Kidney (tissue), 14 donors: Measurements from ENCODE around the gene LSM7. TPM values are rescaled to one million over a fixed set of nuclear protein-coding genes. Genes with fewer than 3 reads are reported as not detected.

Experiments used
- DNase-seq, 5 donors: peaks; one replicate each; pipeline ENCODE4 v3.0.0-alpha.2; 2013 to 2020
- FAIRE-seq: peaks from 2 replicates; lab custom pipeline; 2012; peaks lifted over from hg19 to GRCh38; lab: Jason Lieb, UNC
- H3K27ac ChIP-seq, 2 donors: one replicate each; pipeline ENCODE4 v1.7.0; 2013; ENCODE audit warnings: low read depth in 2 of 2, low read length in 2 of 2, inconsistent platforms in 1 of 2
- H3K27me3 ChIP-seq: one replicate; pipeline ENCODE4 v1.7.1; 2013; ENCODE audit warnings: low read length, inconsistent platforms; ENCODE audit not compliant: control insufficient read depth, insufficient read depth
- H3K36me3 ChIP-seq, 3 donors: one replicate each; pipeline versions ENCODE4 v1.7.0 to v1.7.1; 2013; ENCODE audit warnings: low read length in 3 of 3, control low read depth in 1 of 3, inconsistent platforms in 1 of 3; ENCODE audit not compliant: insufficient read depth in 3 of 3, control insufficient read depth in 2 of 3
- H3K4me1 ChIP-seq, 3 donors: one replicate each; pipeline versions ENCODE4 v1.7.0 to v1.7.1; 2013; ENCODE audit warnings: low read length in 3 of 3, inconsistent platforms in 1 of 3, low read depth in 1 of 3; ENCODE audit not compliant: control insufficient read depth in 2 of 3, insufficient read depth in 2 of 3
- H3K4me3 ChIP-seq, 3 donors: one replicate each; pipeline versions ENCODE4 v1.7.0 to v1.8.1; 2013; ENCODE audit warnings: low read length in 3 of 3, control low read depth in 1 of 3, inconsistent platforms in 1 of 3
- H3K9ac ChIP-seq, 3 donors: one replicate each; pipeline versions ENCODE4 v1.7.0 to v1.7.1; 2013; ENCODE audit warnings: low read length in 3 of 3, control low read depth in 1 of 3, inconsistent platforms in 1 of 3
- H3K9me3 ChIP-seq, 3 donors: one replicate each; pipeline versions ENCODE4 v1.7.0 to v1.7.1; 2013; ENCODE audit warnings: low read length in 3 of 3, control low read depth in 1 of 3, inconsistent platforms in 1 of 3; ENCODE audit not compliant: control insufficient read depth in 2 of 3, insufficient read depth in 1 of 3
- intact Hi-C: fragments of 100-400 bp; cut with DNase I; formaldehyde crosslinking; loops from one replicate; pipeline ENCODE4 v1.11.1; 2022
- polyA plus RNA-seq: library from polyadenylated mRNA; stranded (reverse); fragments of 350-450 nt; fragmentation: Illumina TruSeq; extraction: RNeasy Lipid Tissue Mini Kit (QIAGEN cat#74804); gene quantifications from one replicate; pipeline ENCODE4 v1.2.3, GENCODE V29; 2014; ENCODE audit warnings: low read depth, low replicate concordance; ENCODE audit not compliant: insufficient read depth
- total RNA-seq: library from RNA; stranded (reverse); fragmentation: NEBNext Ultra II Directional; extraction: Animal tissue kit (Norgen Biotek cat#: 25700); gene quantifications from one replicate; pipeline ENCODE4 v1.2.1, GENCODE V29; 2021
- TF ChIP-seq, protein P1 (sequence below): IDR thresholded peaks from 3 replicates; pipeline ENCODE4 v1.5.1; 2012; ENCODE audit warnings: mild to moderate bottlenecking, moderate library complexity, borderline replicate concordance; ENCODE audit not compliant: insufficient read depth; ENCODE audit errors: extremely low read depth
- donor health status: control.
- donor health status: control.
- donor health status: control.
- donor health status: control.
- donor health status: control.
- donor health status: DM: yes; HTN: yes; CAD: no.
- donor health status: Normal renal cell carcinoma (clear cell type).

LSM7 gene
- total and polyA plus RNA-seq, 2 donors from 2014 or later = 54.0 to 160 TPM

DNA sequence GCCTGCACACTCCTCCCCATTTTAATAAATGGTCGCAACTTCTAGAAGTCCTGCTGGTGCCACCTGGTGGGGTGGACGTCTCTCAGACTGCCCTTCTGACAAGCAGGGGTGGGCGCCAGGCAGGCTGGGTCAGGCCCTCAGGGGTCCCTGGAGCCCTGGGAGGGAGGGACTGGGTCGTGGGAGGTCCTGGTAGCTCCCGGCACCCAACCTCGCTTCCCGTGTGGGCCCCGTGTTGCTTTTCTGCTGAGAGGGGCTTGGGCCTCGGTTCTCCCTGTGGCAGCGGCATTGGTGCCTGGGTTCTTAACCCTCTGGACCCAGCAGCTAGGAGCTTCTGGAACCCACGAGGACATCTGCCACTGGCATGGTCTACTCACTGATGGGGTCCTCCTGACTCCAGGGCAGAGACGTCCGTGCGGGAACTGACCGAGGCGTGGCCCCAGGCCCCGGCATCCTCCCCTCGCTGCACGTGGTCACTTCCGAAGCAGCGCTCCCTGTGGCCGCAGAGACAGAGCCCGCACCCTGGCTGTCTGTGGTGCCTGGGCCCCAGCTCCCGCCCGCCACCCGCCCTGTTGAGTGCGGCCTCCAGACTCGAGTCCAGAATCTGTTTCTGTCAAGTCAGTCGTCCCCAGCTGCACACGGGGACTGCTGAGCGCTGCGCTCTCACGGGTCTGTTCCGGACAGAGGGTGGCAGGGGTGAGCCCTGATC, 25.7 kb upstream of the LSM7 start:
- intact Hi-C loops = no loop called here
- DNase-seq = peak in 2 of 5 donors; percentile 47 to 70

DNA sequence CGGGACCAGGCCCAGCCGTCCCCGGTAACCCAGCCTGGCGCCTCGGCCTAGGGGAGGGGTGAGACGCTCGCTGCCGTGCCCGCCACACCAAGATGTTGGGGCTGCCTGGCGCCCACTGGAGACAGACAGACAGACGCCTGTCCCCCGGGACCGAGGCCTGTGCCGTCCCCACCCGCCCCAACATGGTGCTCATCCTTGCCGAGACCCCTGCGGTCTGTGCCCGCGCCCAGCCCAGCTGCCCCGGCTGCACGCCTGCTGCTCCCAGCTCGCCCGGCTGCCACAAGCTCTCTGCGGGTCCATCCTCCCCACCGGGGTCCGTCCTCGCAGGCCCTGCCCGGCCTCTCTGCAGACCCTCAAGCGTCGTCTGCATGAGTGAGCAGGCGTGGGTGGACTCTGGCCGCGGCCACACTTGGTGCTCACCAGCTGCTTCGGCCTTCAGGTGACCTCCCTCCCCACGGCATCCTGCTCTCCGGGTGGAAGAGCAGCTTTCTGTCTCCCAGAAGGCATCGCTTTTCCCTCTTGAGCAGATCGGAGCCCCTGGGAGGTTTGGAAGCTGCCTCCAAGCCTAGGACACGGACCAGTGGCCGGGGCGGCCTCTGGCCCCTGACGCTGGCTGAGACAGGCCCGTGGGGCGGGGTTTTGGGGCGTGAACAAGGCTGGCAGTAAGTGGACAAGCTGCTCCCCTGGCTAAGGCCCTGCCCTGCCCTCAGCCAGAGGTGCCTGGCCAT, 24.9 kb upstream of the LSM7 start:
- intact Hi-C loops = no loop called here
- H3K4me3 ChIP-seq = no peak overlapping the region
- no peaks in the 10 kb centered on the region for H3K4me1 ChIP-seq
- DNase-seq = peak; percentile 61 to 77 (median 70)
- H3K27me3 ChIP-seq = no peaks in the 10 kb centered on the region
- H3K27ac ChIP-seq = no peak overlapping the region
- H3K36me3 ChIP-seq = peaks cover 0 to 14% (median 5%) of the 10 kb centered on the region in 3 donors
- H3K9me3 ChIP-seq = no peaks in the 10 kb centered on the region
- TF ChIP-seq, protein P1, sequence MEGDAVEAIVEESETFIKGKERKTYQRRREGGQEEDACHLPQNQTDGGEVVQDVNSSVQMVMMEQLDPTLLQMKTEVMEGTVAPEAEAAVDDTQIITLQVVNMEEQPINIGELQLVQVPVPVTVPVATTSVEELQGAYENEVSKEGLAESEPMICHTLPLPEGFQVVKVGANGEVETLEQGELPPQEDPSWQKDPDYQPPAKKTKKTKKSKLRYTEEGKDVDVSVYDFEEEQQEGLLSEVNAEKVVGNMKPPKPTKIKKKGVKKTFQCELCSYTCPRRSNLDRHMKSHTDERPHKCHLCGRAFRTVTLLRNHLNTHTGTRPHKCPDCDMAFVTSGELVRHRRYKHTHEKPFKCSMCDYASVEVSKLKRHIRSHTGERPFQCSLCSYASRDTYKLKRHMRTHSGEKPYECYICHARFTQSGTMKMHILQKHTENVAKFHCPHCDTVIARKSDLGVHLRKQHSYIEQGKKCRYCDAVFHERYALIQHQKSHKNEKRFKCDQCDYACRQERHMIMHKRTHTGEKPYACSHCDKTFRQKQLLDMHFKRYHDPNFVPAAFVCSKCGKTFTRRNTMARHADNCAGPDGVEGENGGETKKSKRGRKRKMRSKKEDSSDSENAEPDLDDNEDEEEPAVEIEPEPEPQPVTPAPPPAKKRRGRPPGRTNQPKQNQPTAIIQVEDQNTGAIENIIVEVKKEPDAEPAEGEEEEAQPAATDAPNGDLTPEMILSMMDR = no peak
- FAIRE-seq = no peak
- no peak overlapping the region for H3K9ac ChIP-seq

More for the DNA sequence above, 25.7 kb upstream of the LSM7 start:
- no peak overlapping the region for H3K9ac ChIP-seq
- TF ChIP-seq, protein P1 = no peak
- FAIRE-seq = no peak
- no peak overlapping the region for H3K27ac ChIP-seq
- H3K36me3 ChIP-seq = peaks cover 0 to 8% (median 0%) of the 10 kb centered on the region in 3 donors
- no peak overlapping the region for H3K4me3 ChIP-seq
- no peaks in the 10 kb centered on the region for H3K9me3 ChIP-seq
- no peaks in the 10 kb centered on the region for H3K4me1 ChIP-seq
- H3K27me3 ChIP-seq = peaks cover 2% of the 10 kb centered on the region

DNA sequence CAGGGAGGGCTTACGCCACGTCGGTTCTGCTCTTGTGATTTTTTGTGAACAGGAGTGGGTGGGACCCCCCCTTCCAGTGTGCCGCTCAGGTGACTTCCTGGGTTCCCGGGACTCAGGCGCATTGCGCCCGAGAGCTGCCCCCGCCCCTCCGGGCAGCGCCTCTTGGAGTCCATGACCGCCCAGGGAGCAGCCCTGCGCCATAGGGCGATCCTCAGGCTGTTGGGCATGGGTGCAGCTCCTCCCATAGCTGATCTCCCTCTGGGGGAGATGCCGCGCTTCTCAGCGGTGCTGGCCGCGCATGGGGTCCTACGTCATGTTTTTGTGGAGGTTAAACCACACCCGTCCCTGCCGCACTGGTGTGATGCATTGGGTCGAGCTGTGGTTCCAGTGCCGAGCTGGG, 23.7 kb upstream of the LSM7 start:
- H3K27ac ChIP-seq = no peak overlapping the region
- H3K27me3 ChIP-seq = no peaks in the 10 kb centered on the region
- H3K9ac ChIP-seq = no peak overlapping the region
- FAIRE-seq (no peak), DNase-seq (peak in 1 of 5 donors; percentile 60)
- intact Hi-C loops = no loop called here
- H3K9me3 ChIP-seq = no peaks in the 10 kb centered on the region
- TF ChIP-seq, protein P1 = no peak
- peaks cover 0 to 15% (median 5%) of the 10 kb centered on the region in 3 donors for H3K36me3 ChIP-seq
- H3K4me1 ChIP-seq = no peaks in the 10 kb centered on the region
- H3K4me3 ChIP-seq = no peak overlapping the region
